Fibroblast of lung (primary cell): ENCODE results near the gene ZSWIM7. TPM values are rescaled to one million over a fixed set of nuclear protein-coding genes. Genes with fewer than 3 reads are reported as not detected.
"Not testable (repeated sequence)": the region's sequence is repeated elsewhere in the genome, so short reads cannot be mapped to it uniquely, and the experiment has no call there.

Source experiments
- DNase-seq, 2 donors: peaks; one replicate each; pipeline versions ENCODE4 v3.0.0 to v3.0.0-alpha.2; 2010; ENCODE audit warnings: low read depth in 2 of 2
- H2AFZ ChIP-seq: 2 replicates; pipeline ENCODE4 v1.5.1; 2012; ENCODE audit warnings: low read length, control low read depth, inconsistent platforms
- H3K27ac ChIP-seq: 2 replicates; pipeline ENCODE4 v1.5.1; 2011; ENCODE audit warnings: low read length, control low read depth; ENCODE audit not compliant: insufficient read depth
- H3K27me3 ChIP-seq: 2 replicates; pipeline ENCODE4 v1.5.1; 2011; ENCODE audit warnings: mild to moderate bottlenecking, low read length; ENCODE audit not compliant: control insufficient read depth, insufficient read depth
- H3K36me3 ChIP-seq: 2 replicates; pipeline ENCODE4 v1.5.1; 2011; ENCODE audit warnings: low read length; ENCODE audit not compliant: control insufficient read depth, insufficient read depth
- H3K4me1 ChIP-seq: 2 replicates; pipeline ENCODE4 v1.5.1; 2011; ENCODE audit warnings: low read length; ENCODE audit not compliant: control insufficient read depth, insufficient read depth; ENCODE audit errors: extremely low read depth
- H3K4me2 ChIP-seq: 2 replicates; pipeline ENCODE4 v1.5.1; 2011; ENCODE audit warnings: low read length, control low read depth; ENCODE audit not compliant: insufficient read depth; ENCODE audit errors: extremely low read depth
- H3K4me3 ChIP-seq, 4 experiments: fragments of 200-600 bp in 1 of 4; sonication (generic) in 1 of 4; replicated peaks in 1 of 4; 2 replicates each; pipeline ENCODE4 v1.5.1; 2011 to 2016; ENCODE audit warnings: low read length in 4 of 4, low read depth in 3 of 4, mild to moderate bottlenecking in 3 of 4, control low read depth in 2 of 4, inconsistent platforms in 1 of 4, mixed read lengths in 1 of 4; ENCODE audit not compliant: insufficient read depth in 1 of 4; ENCODE audit errors: control extremely low read depth in 1 of 4
- H3K79me2 ChIP-seq: 2 replicates; pipeline ENCODE4 v1.5.1; 2012; ENCODE audit warnings: mild to moderate bottlenecking, low read length, inconsistent platforms; ENCODE audit not compliant: control insufficient read depth, insufficient read depth
- H3K9ac ChIP-seq: 2 replicates; pipeline ENCODE4 v1.5.1; 2011; ENCODE audit warnings: mild to moderate bottlenecking, low read length, control low read depth; ENCODE audit not compliant: insufficient read depth
- H3K9me3 ChIP-seq: 2 replicates; pipeline ENCODE4 v1.5.1; 2012; ENCODE audit warnings: low read depth, low read length; ENCODE audit not compliant: control insufficient read depth, insufficient read depth
- H4K20me1 ChIP-seq: 2 replicates; pipeline ENCODE4 v1.5.1; 2011; ENCODE audit warnings: low read length; ENCODE audit not compliant: control insufficient read depth, insufficient read depth; ENCODE audit errors: extremely low read depth
- EZH2 ChIP-seq: IDR thresholded peaks from 2 replicates; pipeline ENCODE4 v1.5.1; 2012; ENCODE audit warnings: low read length, control low read depth, mild to moderate bottlenecking; ENCODE audit errors: missing control alignments
- polyA plus RNA-seq, 2 donors: library from polyadenylated mRNA; depleted of rRNA in 1 of 2; stranded (reverse) in 1 of 2; unstranded in 1 of 2; fragments of >200 nt; gene quantifications; 2 replicates each; pipeline ENCODE4 v1.2.1, GENCODE V29; 2011 to 2012; ENCODE audit warnings: missing spikeins in 1 of 2
- total RNA-seq: library from RNA; depleted of rRNA; stranded (reverse); fragments of >200 nt; gene quantifications from 2 replicates; pipeline ENCODE4 v1.2.1, GENCODE V29; 2014
- TF ChIP-seq, protein P1 (sequence below), 2 donors: IDR thresholded peaks in 1 of 2; conservative IDR thresholded peaks in 1 of 2; 1 replicate in 1 of 2; 2 replicates in 1 of 2; pipeline ENCODE4 v1.5.1; 2011 to 2012; ENCODE audit warnings: low read length in 2 of 2, control low read depth in 1 of 2, inconsistent platforms in 1 of 2, low read depth in 1 of 2, mild to moderate bottlenecking in 1 of 2

The ZSWIM7 gene
- total and polyA plus RNA-seq, 2 donors (not counting 1 experiment from before 2014, with no cell fraction given), result 17.6 to 28.9 TPM

DNA sequence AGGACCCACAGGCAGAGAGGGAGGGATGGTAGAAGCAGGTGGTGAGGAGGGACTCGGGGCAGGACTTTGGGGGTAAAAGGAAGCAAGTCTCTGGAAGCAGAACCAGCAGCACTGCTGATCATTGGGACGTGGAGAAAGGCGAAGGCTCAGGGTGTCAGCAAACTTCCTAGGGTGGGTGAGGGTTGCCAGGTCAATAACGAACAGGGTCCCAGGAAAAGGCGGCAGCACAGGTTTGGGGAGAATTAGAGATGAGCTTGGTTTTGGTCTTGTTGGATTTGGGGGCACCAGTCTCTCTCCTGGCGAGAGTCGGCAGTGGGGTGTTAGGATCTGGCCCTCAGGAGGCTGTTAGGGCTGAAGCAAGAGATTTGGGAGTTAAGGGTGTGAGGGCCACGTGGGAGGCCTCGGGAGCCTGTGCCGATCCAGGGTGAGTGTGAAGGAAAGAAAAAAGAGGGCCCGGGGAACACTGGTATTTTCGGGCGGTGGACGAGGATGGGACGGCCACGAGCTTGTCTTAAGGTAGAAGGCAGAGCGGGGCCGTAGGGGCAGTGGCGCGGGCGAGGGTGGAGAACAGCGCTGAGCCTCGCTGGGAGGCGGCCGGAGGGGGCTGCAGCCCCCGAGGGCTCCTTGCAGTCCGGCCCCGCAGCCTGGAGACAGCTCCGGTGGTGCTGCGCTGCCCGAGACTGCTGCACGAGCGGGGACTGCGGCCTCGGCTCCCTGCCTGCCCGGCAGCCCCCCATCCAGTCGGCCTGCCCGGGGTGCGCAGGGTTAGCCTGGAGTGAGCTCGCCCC, 55.3 kb downstream of the ZSWIM7 start:
- no peak for TF ChIP-seq EZH2
- TF ChIP-seq, protein P1, sequence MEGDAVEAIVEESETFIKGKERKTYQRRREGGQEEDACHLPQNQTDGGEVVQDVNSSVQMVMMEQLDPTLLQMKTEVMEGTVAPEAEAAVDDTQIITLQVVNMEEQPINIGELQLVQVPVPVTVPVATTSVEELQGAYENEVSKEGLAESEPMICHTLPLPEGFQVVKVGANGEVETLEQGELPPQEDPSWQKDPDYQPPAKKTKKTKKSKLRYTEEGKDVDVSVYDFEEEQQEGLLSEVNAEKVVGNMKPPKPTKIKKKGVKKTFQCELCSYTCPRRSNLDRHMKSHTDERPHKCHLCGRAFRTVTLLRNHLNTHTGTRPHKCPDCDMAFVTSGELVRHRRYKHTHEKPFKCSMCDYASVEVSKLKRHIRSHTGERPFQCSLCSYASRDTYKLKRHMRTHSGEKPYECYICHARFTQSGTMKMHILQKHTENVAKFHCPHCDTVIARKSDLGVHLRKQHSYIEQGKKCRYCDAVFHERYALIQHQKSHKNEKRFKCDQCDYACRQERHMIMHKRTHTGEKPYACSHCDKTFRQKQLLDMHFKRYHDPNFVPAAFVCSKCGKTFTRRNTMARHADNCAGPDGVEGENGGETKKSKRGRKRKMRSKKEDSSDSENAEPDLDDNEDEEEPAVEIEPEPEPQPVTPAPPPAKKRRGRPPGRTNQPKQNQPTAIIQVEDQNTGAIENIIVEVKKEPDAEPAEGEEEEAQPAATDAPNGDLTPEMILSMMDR (conservative IDR thresholded peaks at IDR 0.05 in 1 of 2, IDR thresholded peaks at IDR 0.05 in 1 of 2; ENCODE audit: low read depth in 1 of 2, low read length in 2 of 2), result no peak
- peaks cover 3% of the 10 kb centered on the region for H3K79me2 ChIP-seq
- no peak for DNase-seq
- no peak overlapping the region for H3K27ac ChIP-seq
- H3K4me1 ChIP-seq, result peaks cover 2% of the 10 kb centered on the region
- peaks cover 3% of the 10 kb centered on the region for H3K27me3 ChIP-seq
- peak overlapping the region; percentile 70 for H2AFZ ChIP-seq
- H3K4me2 ChIP-seq, result peak overlapping the region; percentile 86
- no peaks in the 10 kb centered on the region for H4K20me1 ChIP-seq
- H3K4me3 ChIP-seq, result peak overlapping the region in 3 of 4 experiments; percentile 45 to 73 (median 65)
- H3K36me3 ChIP-seq, result no peaks in the 10 kb centered on the region
- H3K9ac ChIP-seq, result peak overlapping the region; percentile 66
- H3K9me3 ChIP-seq, result no peaks in the 10 kb centered on the region

DNA sequence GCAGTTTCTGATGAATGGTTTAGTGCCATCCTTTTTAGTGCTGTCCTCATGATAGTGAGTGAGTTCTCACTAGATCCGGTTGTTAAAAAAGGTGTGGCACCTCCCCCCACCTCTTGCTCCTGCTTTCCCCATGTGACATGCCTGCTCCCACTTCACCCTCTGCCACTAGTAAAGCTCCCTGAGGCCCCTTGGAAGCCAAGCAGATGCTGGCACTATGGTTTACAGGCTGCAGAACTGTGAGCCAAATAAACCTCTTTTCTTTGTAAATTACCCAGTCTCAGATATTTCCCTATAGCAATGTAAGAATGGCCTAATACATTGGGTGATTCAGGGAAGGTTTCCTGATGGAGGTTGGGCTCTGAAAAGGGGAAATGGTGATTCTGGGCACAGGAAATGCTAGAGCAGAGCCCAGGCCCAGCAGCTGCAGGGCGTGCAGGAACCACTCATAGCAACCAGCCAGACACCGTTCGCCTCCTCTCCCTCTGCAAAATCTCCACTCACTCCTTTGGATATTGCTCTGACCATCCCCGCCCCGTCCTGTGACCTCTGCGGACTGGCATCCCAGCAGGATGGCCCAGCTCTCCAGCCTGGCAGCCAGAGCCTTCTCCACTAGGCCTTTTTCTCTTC, 57.2 kb downstream of the ZSWIM7 start:
- DNase-seq, result no peak
- H3K9me3 ChIP-seq, result no peaks in the 10 kb centered on the region
- no peak overlapping the region for H3K9ac ChIP-seq
- H3K4me2 ChIP-seq, result no peak overlapping the region
- no peaks in the 10 kb centered on the region for H4K20me1 ChIP-seq
- no peak for TF ChIP-seq EZH2
- TF ChIP-seq, protein P1 (conservative IDR thresholded peaks at IDR 0.05 in 1 of 2, IDR thresholded peaks at IDR 0.05 in 1 of 2; ENCODE audit: low read depth in 1 of 2, low read length in 2 of 2), result no peak
- no peak overlapping the region for H2AFZ ChIP-seq
- no peak overlapping the region for H3K4me3 ChIP-seq
- peaks cover under 1% of the 10 kb centered on the region for H3K79me2 ChIP-seq
- H3K27ac ChIP-seq, result no peak overlapping the region
- H3K27me3 ChIP-seq, result peaks cover 3% of the 10 kb centered on the region
- H3K36me3 ChIP-seq, result no peaks in the 10 kb centered on the region
- peaks cover 2% of the 10 kb centered on the region for H3K4me1 ChIP-seq

DNA sequence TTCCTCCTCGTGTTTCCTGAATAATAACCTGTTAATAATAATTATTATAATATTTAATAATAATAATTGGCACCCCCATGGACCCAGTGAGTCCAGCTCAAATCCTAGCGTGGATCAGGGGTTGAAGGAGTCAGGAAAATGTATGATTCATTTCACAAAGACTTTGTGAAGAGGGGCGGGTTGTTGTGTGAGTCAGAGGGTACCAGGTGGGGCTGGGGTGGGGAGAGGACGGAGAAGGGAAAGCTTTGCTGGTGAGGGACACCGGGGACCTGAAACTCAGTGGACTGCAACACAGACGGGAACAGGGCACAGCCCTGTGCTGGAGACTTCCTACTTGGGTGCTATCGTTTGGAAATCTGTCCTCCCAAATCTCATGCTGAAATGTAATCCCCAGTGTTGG, 57.7 kb downstream of the ZSWIM7 start:
- no peak overlapping the region for H2AFZ ChIP-seq

DNA sequence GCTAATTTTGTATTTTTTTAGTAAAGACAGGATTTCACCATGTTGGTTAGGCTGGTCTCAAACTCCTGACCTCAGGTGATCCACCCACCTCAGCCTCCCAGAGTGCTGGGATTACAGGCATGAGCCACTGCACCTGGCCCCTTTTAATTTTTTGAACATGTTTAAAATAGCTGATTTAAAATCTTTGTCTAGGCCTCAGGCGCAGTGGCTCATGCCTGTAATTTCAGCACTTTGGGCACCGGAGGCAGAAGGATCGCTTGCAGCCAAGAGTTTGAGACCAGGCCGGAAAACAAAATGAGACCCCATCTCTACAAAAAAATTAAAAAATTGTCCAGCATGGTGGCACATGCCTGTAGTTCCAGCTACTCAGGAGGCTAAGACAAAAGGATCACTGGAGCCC, 63.0 kb downstream of the ZSWIM7 start:
- not testable (repeated sequence) for H3K9me3 ChIP-seq, H3K36me3 ChIP-seq, H3K4me2 ChIP-seq, H2AFZ ChIP-seq, H3K4me1 ChIP-seq, H4K20me1 ChIP-seq, H3K27me3 ChIP-seq, H3K79me2 ChIP-seq, H3K27ac ChIP-seq, H3K4me3 ChIP-seq, H3K9ac ChIP-seq, DNase-seq

More for the DNA sequence above, 57.7 kb downstream of the ZSWIM7 start:
- Histone ChIP-seq H4K20me1 (no peaks in the 10 kb centered on the region), H3K27me3 (peaks cover 3% of the 10 kb centered on the region), H3K79me2 (no peaks in the 10 kb centered on the region), H3K27ac (no peak overlapping the region), H3K9ac (no peak overlapping the region), H3K4me1 (no peaks in the 10 kb centered on the region), H3K4me3 (no peak overlapping the region), H3K4me2 (no peak overlapping the region), H3K36me3 (no peaks in the 10 kb centered on the region), H3K9me3 (no peaks in the 10 kb centered on the region)
- peak in 1 of 2 donors; percentile 63 for DNase-seq
- TF ChIP-seq, protein P1 (conservative IDR thresholded peaks at IDR 0.05 in 1 of 2, IDR thresholded peaks at IDR 0.05 in 1 of 2; ENCODE audit: low read depth in 1 of 2, low read length in 2 of 2), result no peak
- TF ChIP-seq EZH2, result no peak
